IMR-90 (cell line): ENCODE data around the gene TCF7L2. TPM values are rescaled to one million over a fixed set of nuclear protein-coding genes. Genes with fewer than 3 reads are reported as not detected.

Experiments
- ATAC-seq: fragments of 200-7000 bp; cut with Tn5 transposase; 2 replicates; pipeline ENCODE4 v1.9.1; 2020; ENCODE audit warnings: low read depth, mild to moderate bottlenecking, moderate library complexity
- BruUV-seq: library from RNA; stranded (reverse); fragments of 400-500 nt; replicated peaks from 2 replicates; lab custom pipeline; 2021; lab: Mats Ljungman, UMichigan
- CTCF ChIA-PET: fragments of 300-600 bp; formaldehyde crosslinking; extraction: SDS; loops from one replicate; lab custom pipeline; 2021; ENCODE audit warnings: antibody characterized with exemption; lab: Yijun Ruan, JAX
- POLR2A ChIA-PET: fragments of 300-600 bp; sonication (Branson Sonifier 250); formaldehyde crosslinking; loops from one replicate; lab custom pipeline; 2022; ENCODE audit warnings: antibody characterized with exemption; ENCODE audit not compliant: unreplicated experiment; lab: Charles Lee
- DNase-seq: peaks from one replicate; pipeline ENCODE4 v3.0.0; 2013
- H2AFZ ChIP-seq: replicated peaks from 2 replicates; pipeline ENCODE3; 2013; ENCODE audit warnings: low read length, mild to moderate bottlenecking; ENCODE audit not compliant: poor library complexity
- H2AK5ac ChIP-seq: 2 replicates; pipeline ENCODE4 v1.6.1; 2013; ENCODE audit warnings: low read depth, low read length, inconsistent platforms
- H2AK9ac ChIP-seq: replicated peaks from 2 replicates; pipeline ENCODE3; 2013; ENCODE audit warnings: mild to moderate bottlenecking, low read depth, low read length, moderate library complexity; ENCODE audit not compliant: poor library complexity
- H2BK120ac ChIP-seq: 2 replicates; pipeline ENCODE4 v1.6.1; 2013; ENCODE audit warnings: low read depth, low read length, inconsistent platforms
- H2BK15ac ChIP-seq: 3 replicates; pipeline ENCODE4 v1.6.1; 2013; ENCODE audit warnings: low read depth, low read length, inconsistent platforms
- H2BK20ac ChIP-seq: 2 replicates; pipeline ENCODE4 v1.6.1; 2013; ENCODE audit warnings: low read depth, mild to moderate bottlenecking, inconsistent platforms, low read length, moderate library complexity
- H2BK5ac ChIP-seq: 2 replicates; pipeline ENCODE4 v1.6.1; 2013; ENCODE audit warnings: mild to moderate bottlenecking, low read depth, low read length, inconsistent platforms; ENCODE audit not compliant: poor library complexity, severe bottlenecking
- H3K14ac ChIP-seq: replicated peaks from 2 replicates; pipeline ENCODE4 v1.6.1; 2013; ENCODE audit warnings: low read depth, low read length, inconsistent platforms
- H3K18ac ChIP-seq: 2 replicates; pipeline ENCODE4 v1.6.1; 2013; ENCODE audit warnings: low read depth, low read length, control low read depth
- H3K23ac ChIP-seq: 2 replicates; pipeline ENCODE4 v1.6.1; 2013; ENCODE audit warnings: low read depth, low read length, inconsistent platforms
- H3K27ac ChIP-seq: 2 replicates; pipeline ENCODE4 v1.5.1; 2013; ENCODE audit warnings: mild to moderate bottlenecking, control low read depth, low read length; ENCODE audit not compliant: insufficient read depth
- H3K27me3 ChIP-seq: 2 replicates; pipeline ENCODE4 v1.6.1; 2013; ENCODE audit warnings: low read length; ENCODE audit not compliant: control insufficient read depth, insufficient read depth
- H3K36me3 ChIP-seq: 2 replicates; pipeline ENCODE4 v1.6.1; 2013; ENCODE audit warnings: low read length, mixed read lengths; ENCODE audit not compliant: control insufficient read depth, insufficient read depth
- H3K4ac ChIP-seq: 2 replicates; pipeline ENCODE4 v1.6.1; 2013; ENCODE audit warnings: low read depth, low read length, inconsistent platforms
- H3K4me1 ChIP-seq: 2 replicates; pipeline ENCODE4 v1.6.1; 2013; ENCODE audit warnings: low read length, mixed read lengths; ENCODE audit not compliant: control insufficient read depth, insufficient read depth
- H3K4me2 ChIP-seq: 2 replicates; pipeline ENCODE4 v1.6.1; 2013; ENCODE audit warnings: low read depth, mild to moderate bottlenecking, control low read depth, low read length, moderate library complexity
- H3K4me3 ChIP-seq: 2 replicates; pipeline ENCODE4 v1.5.1; 2013; ENCODE audit warnings: low read depth, mild to moderate bottlenecking, control low read depth, low read length, moderate library complexity; ENCODE audit not compliant: insufficient read depth
- H3K56ac ChIP-seq: 2 replicates; pipeline ENCODE4 v1.6.1; 2013; ENCODE audit warnings: low read length, inconsistent platforms; ENCODE audit not compliant: insufficient read depth; ENCODE audit errors: extremely low read depth
- H3K79me1 ChIP-seq, 2 experiments: 2 replicates each; pipeline ENCODE4 v1.6.1; 2013; ENCODE audit warnings: low read length in 2 of 2, inconsistent platforms in 1 of 2, low read depth in 1 of 2
- H3K9ac ChIP-seq: 2 replicates; pipeline ENCODE4 v1.6.1; 2013; ENCODE audit warnings: low read depth, low read length, control low read depth
- H3K9me1 ChIP-seq: 2 replicates; pipeline ENCODE4 v1.6.1; 2013; ENCODE audit warnings: low read length, inconsistent platforms; ENCODE audit not compliant: insufficient read depth
- H3K9me3 ChIP-seq: 2 replicates; pipeline ENCODE4 v1.6.1; 2013; ENCODE audit warnings: low read length; ENCODE audit not compliant: control insufficient read depth, insufficient read depth
- H4K20me1 ChIP-seq: 2 replicates; pipeline ENCODE4 v1.6.1; 2013; ENCODE audit warnings: low read length, inconsistent platforms; ENCODE audit not compliant: insufficient read depth
- H4K5ac ChIP-seq: 2 replicates; pipeline ENCODE4 v1.6.1; 2013; ENCODE audit warnings: mild to moderate bottlenecking, low read depth, low read length, control low read depth
- H4K8ac ChIP-seq, 2 experiments: 2 replicates each; pipeline ENCODE4 v1.6.1; 2013; ENCODE audit warnings: low read depth in 2 of 2, low read length in 2 of 2, control low read depth in 1 of 2, inconsistent platforms in 1 of 2
- H4K91ac ChIP-seq: 2 replicates; pipeline ENCODE4 v1.6.1; 2013; ENCODE audit warnings: low read depth, low read length, inconsistent platforms; ENCODE audit not compliant: insufficient read depth
- CEBPB ChIP-seq: IDR thresholded peaks from 2 replicates; pipeline ENCODE4 v1.6.1; 2012; ENCODE audit warnings: low read depth, low read length, improper control_type of control experiment
- FOS ChIP-seq: fragments of 150-350 bp; IDR thresholded peaks from 2 replicates; pipeline ENCODE4 v1.6.1; 2016; ENCODE audit warnings: low read depth, low read length
- MAFK ChIP-seq: IDR thresholded peaks from 2 replicates; pipeline ENCODE4 v1.6.1; 2012; ENCODE audit warnings: low read depth, low read length, improper control_type of control experiment
- NFE2L2 ChIP-seq: fragments of 150-350 bp; IDR thresholded peaks from 2 replicates; pipeline ENCODE4 v1.6.1; 2016; ENCODE audit warnings: low read depth, mild to moderate bottlenecking, low read length
- POLR2A ChIP-seq: IDR thresholded peaks from 2 replicates; pipeline ENCODE4 v1.6.1; 2012; ENCODE audit warnings: mild to moderate bottlenecking, low read depth, low read length
- RAD21 ChIP-seq: IDR thresholded peaks from 2 replicates; pipeline ENCODE4 v1.6.1; 2012; ENCODE audit warnings: low read length, improper control_type of control experiment
- RCOR1 ChIP-seq: IDR thresholded peaks from 2 replicates; pipeline ENCODE4 v1.6.1; 2012; ENCODE audit warnings: mild to moderate bottlenecking, low read length, improper control_type of control experiment; ENCODE audit not compliant: insufficient replicate concordance
- WGBS, 2 experiments: methylation state at CpG; one replicate each; pipeline versions ENCODE4 v1.1.5 to v1.1.7; 2013; ENCODE audit warnings: missing lambda C conversion rate in 2 of 2; ENCODE audit not compliant: insufficient read length in 1 of 2; ENCODE audit errors: extremely low coverage in 2 of 2; 5-methylcytosine and 5-hydroxymethylcytosine counted together
- dilution Hi-C: fragments of 300-500 bp; cut with HindIII; formaldehyde crosslinking; loops from one replicate; pipeline ENCODE4 v1.14.3; 2018; ENCODE audit warnings: low sequenced_read_pairs; ENCODE audit not compliant: unreplicated experiment
- in situ Hi-C: fragments of 300-500 bp; cut with MboI; formaldehyde crosslinking; loops from 3 replicates; pipeline ENCODE4 v1.14.3; 2019; ENCODE audit warnings: low sequenced_read_pairs, inconsistent platforms, mixed read lengths
- intact Hi-C: fragments of 100-400 bp; cut with micrococcal nuclease; formaldehyde crosslinking; loops from 2 replicates; pipeline ENCODE4 v1.10.0; 2022
- polyA plus RNA-seq, 3 experiments: library from polyadenylated mRNA; depleted of rRNA; stranded (reverse); fragments of >200 nt; gene quantifications; 2 replicates each; pipeline ENCODE4 v1.2.3, GENCODE V29; 2012; ENCODE audit warnings: low replicate concordance in 1 of 3
- total RNA-seq: library from RNA; depleted of rRNA; stranded (reverse); fragments of >200 nt; gene quantifications from 2 replicates; pipeline ENCODE4 v1.2.3, GENCODE V29; 2012
- TF ChIP-seq, protein P1 (sequence below): fragments of 150-350 bp; IDR thresholded peaks from 2 replicates; pipeline ENCODE4 v1.6.1; 2016; ENCODE audit warnings: low read depth, mild to moderate bottlenecking, low read length, moderate library complexity, borderline replicate concordance

The TCF7L2 gene
- total and polyA plus RNA-seq, 2 of the 4 experiments (the other 2 are of a cell fraction): 1.3 to 12.2 TPM

DNA sequence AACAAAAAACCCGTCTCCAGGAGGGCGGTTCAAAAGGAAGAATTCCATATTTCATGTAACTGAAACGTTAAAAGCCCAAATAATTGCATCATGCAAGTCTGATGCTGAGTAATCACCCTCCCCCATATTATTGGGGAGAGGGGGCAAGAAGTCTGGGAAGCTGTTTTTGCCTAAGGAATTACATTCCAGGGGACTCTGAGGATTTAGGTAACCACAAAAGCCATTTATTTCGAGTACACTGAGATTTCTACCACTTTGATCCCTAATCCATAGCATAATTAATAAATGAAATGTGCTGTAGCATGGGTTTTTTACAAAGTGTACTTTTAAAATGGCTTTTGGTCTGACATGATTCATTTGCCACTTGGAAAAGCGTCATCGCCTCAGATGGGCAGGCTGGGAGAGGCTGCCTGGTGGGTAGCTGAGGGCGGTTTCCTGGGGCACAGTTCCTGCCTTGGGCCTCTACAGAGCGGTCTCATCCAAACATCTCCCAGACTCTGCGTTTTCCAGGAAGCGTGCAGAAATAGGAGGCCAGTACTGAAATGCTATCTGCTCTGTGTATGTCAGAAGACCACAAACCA lies 106.5 kb downstream of the TCF7L2 start:
- DNase-seq: peak; percentile 82
- H3K9me1 ChIP-seq: peaks cover 16% of the 10 kb centered on the region
- TF ChIP-seq, protein P1, sequence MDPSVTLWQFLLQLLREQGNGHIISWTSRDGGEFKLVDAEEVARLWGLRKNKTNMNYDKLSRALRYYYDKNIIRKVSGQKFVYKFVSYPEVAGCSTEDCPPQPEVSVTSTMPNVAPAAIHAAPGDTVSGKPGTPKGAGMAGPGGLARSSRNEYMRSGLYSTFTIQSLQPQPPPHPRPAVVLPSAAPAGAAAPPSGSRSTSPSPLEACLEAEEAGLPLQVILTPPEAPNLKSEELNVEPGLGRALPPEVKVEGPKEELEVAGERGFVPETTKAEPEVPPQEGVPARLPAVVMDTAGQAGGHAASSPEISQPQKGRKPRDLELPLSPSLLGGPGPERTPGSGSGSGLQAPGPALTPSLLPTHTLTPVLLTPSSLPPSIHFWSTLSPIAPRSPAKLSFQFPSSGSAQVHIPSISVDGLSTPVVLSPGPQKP: no peak
- TF ChIP-seq RCOR1 (peak; percentile 50), NFE2L2 (peak; percentile 36; the same call in 1 of the 2 replicates), CEBPB (peak; percentile 95), RAD21 (no peak; the same call in 1 of the 2 replicates), MAFK (peak; percentile 17; the same call in 1 of the 2 replicates), POLR2A (peak; percentile 67), FOS (0 out of 2 replicates have a peak, but pooled peaks have one; percentile 3)
- H3K4me3 ChIP-seq: no peak overlapping the region
- dilution Hi-C loops (no loop called here), in situ Hi-C loops (no loop called here), intact Hi-C loops (loop anchor here (10.0 kb wide), 1 partner anchor 328 kb away; no protein-coding TSS in a partner anchor)
- H4K8ac ChIP-seq: peak overlapping the region; percentile 7 to 66; a peak in 3 of 4 replicates
- peak overlapping the region; percentile 59; the same call in 1 of the 2 replicates for H3K56ac ChIP-seq
- no CpG with 5 or more reads among the region's 10 CpGs for WGBS, 2 experiments
- peak overlapping the region; percentile 68 for H4K5ac ChIP-seq
- H4K20me1 ChIP-seq: peaks cover 10% of the 10 kb centered on the region; the same call in 1 of the 2 replicates
- H2BK5ac ChIP-seq: peak overlapping the region; percentile 31
- peak overlapping the region; percentile 2 for H2AK9ac ChIP-seq
- ChIA-PET POLR2A (no interaction called here), CTCF (interaction anchor here (0.6 kb wide), 1 partner anchor 9 kb away, joined by 3 read pairs; no protein-coding TSS in a partner anchor)
- no peak overlapping the region for H3K9ac ChIP-seq
- H2BK120ac ChIP-seq: peak overlapping the region; percentile 78
- H2AK5ac ChIP-seq: peak overlapping the region; percentile 41; the same call in 1 of the 2 replicates
- peak overlapping the region; percentile 55 for H3K18ac ChIP-seq
- ATAC-seq: peak; percentile 59
- peaks cover 1% of the 10 kb centered on the region; the same call in 1 of the 2 replicates for H3K36me3 ChIP-seq
- H4K91ac ChIP-seq: peak overlapping the region; percentile 82
- peak overlapping the region; percentile 29 for H3K4me2 ChIP-seq
- H3K14ac ChIP-seq: peak overlapping the region; percentile 49; the same call in 1 of the 2 replicates
- H3K4ac ChIP-seq: peak overlapping the region; percentile 75
- peaks cover 29% of the 10 kb centered on the region for H3K4me1 ChIP-seq
- H3K79me1 ChIP-seq: peaks cover 44 to 85% of the 10 kb centered on the region in 2 experiments
- no TSS peak for BruUV-seq
- no peaks in the 10 kb centered on the region for H3K9me3 ChIP-seq
- peak overlapping the region; percentile 77 for H2AFZ ChIP-seq
- no peaks in the 10 kb centered on the region for H3K27me3 ChIP-seq
- peak overlapping the region; percentile 43; the same call in 2 of the 3 replicates for H2BK15ac ChIP-seq
- peak overlapping the region; percentile 50 for H2BK20ac ChIP-seq
- peak overlapping the region; percentile 62 for H3K27ac ChIP-seq
- peak overlapping the region; percentile 19 for H3K23ac ChIP-seq
